KMS-11 (cell line): Measurements from ENCODE around the gene STX16.

ENCODE experiments used
- H2AFZ ChIP-seq: fragments of 200-600 bp; sonication (generic); 2 replicates; pipeline ENCODE4 v1.6.1; 2016; ENCODE audit warnings: antibody characterized with exemption, mixed run types, low read depth
- H3K27ac ChIP-seq: fragments of 200-600 bp; sonication (generic); 2 replicates; pipeline ENCODE4 v1.6.1; 2016; ENCODE audit warnings: mild to moderate bottlenecking, mixed run types
- H3K27me3 ChIP-seq: fragments of 200-600 bp; sonication (generic); 2 replicates; pipeline ENCODE4 v1.6.1; 2017; ENCODE audit warnings: mild to moderate bottlenecking, low read depth, mixed run types, moderate library complexity; ENCODE audit not compliant: insufficient read depth
- H3K36me3 ChIP-seq: fragments of 200-600 bp; sonication (generic); 2 replicates; pipeline ENCODE4 v1.6.1; 2017; ENCODE audit warnings: mild to moderate bottlenecking, mixed run types; ENCODE audit not compliant: insufficient read depth
- H3K4me1 ChIP-seq: fragments of 200-600 bp; sonication (generic); 2 replicates; pipeline ENCODE4 v1.6.1; 2016; ENCODE audit warnings: mild to moderate bottlenecking, low read depth, mixed run types; ENCODE audit not compliant: poor library complexity, severe bottlenecking
- H3K4me2 ChIP-seq: fragments of 200-600 bp; sonication (generic); 2 replicates; pipeline ENCODE4 v1.7.0; 2016; ENCODE audit warnings: mild to moderate bottlenecking, mixed run types
- H3K4me3 ChIP-seq: fragments of 200-600 bp; sonication (generic); IDR thresholded peaks from 2 replicates; pipeline ENCODE4 v1.6.1; 2017; ENCODE audit warnings: low read depth, low read length, mixed read lengths; ENCODE audit not compliant: insufficient read depth
- H3K79me2 ChIP-seq: fragments of 200-600 bp; sonication (generic); 2 replicates; pipeline ENCODE4 v1.6.1; 2016; ENCODE audit warnings: low read depth, mixed run types; ENCODE audit not compliant: insufficient read depth
- H3K9ac ChIP-seq: fragments of 200-600 bp; sonication (generic); 2 replicates; pipeline ENCODE4 v1.6.1; 2016; ENCODE audit warnings: mild to moderate bottlenecking, mixed run types
- H4K20me1 ChIP-seq: fragments of 200-600 bp; sonication (generic); 2 replicates; pipeline ENCODE4 v1.6.1; 2016; ENCODE audit warnings: mild to moderate bottlenecking, mixed run types; ENCODE audit not compliant: insufficient read depth
- CTCF ChIP-seq: fragments of 200-600 bp; sonication (generic); conservative IDR thresholded peaks from 2 replicates; pipeline ENCODE4 v1.6.1; 2017; ENCODE audit warnings: low read depth, mild to moderate bottlenecking, antibody characterized with exemption, low read length, moderate library complexity, mixed read lengths

STX16 gene

GRCh38 chr20:58610071-58610800, 40.8 kb upstream of the STX16 start:
- Histone ChIP-seq H3K79me2 (no peaks in the 10 kb centered on the region), H3K36me3 (no peaks in the 10 kb centered on the region), H3K9ac (no peak overlapping the region), H2AFZ (no peak overlapping the region), H3K4me3 (no peak overlapping the region), H4K20me1 (no peaks in the 10 kb centered on the region), H3K27ac (no peak overlapping the region), H3K4me2 (no peak overlapping the region), H3K4me1 (no peaks in the 10 kb centered on the region), H3K27me3 (peaks cover 90% of the 10 kb centered on the region)
- no peak for TF ChIP-seq CTCF

GRCh38 chr20:58610811-58611210, 40.3 kb upstream of the STX16 start:
- H3K27me3 ChIP-seq: peaks cover 90% of the 10 kb centered on the region
- no peak for TF ChIP-seq CTCF
- no peak overlapping the region for H3K4me2 ChIP-seq
- H3K27ac ChIP-seq: no peak overlapping the region
- H3K4me3 ChIP-seq: no peak overlapping the region
- no peaks in the 10 kb centered on the region for H3K36me3 ChIP-seq
- H2AFZ ChIP-seq: no peak overlapping the region
- H3K9ac ChIP-seq: no peak overlapping the region
- H3K79me2 ChIP-seq: no peaks in the 10 kb centered on the region
- H3K4me1 ChIP-seq: no peaks in the 10 kb centered on the region
- no peaks in the 10 kb centered on the region for H4K20me1 ChIP-seq

- H3K79me2 ChIP-seq: no peaks in the 10 kb centered on the region
- H2AFZ ChIP-seq: no peak overlapping the region
- H3K27ac ChIP-seq: no peak overlapping the region
- no peaks in the 10 kb centered on the region for H3K4me1 ChIP-seq
- H3K36me3 ChIP-seq: no peaks in the 10 kb centered on the region
- H3K27me3 ChIP-seq: peaks cover 91% of the 10 kb centered on the region
- no peak overlapping the region for H3K9ac ChIP-seq
- no peaks in the 10 kb centered on the region for H4K20me1 ChIP-seq
- no peak overlapping the region for H3K4me2 ChIP-seq
- H3K4me3 ChIP-seq: no peak overlapping the region
- no peak for TF ChIP-seq CTCF
Observed at GRCh38 chr20:58611236-58612030, 39.6 kb upstream of the STX16 start.

GRCh38 chr20:58612121-58612691, 38.9 kb upstream of the STX16 start:
- H3K4me1 ChIP-seq: no peaks in the 10 kb centered on the region
- H3K4me3 ChIP-seq: no peak overlapping the region
- H4K20me1 ChIP-seq: no peaks in the 10 kb centered on the region
- H2AFZ ChIP-seq: no peak overlapping the region
- peaks cover 92% of the 10 kb centered on the region for H3K27me3 ChIP-seq
- TF ChIP-seq CTCF: no peak
- no peak overlapping the region for H3K4me2 ChIP-seq
- no peak overlapping the region for H3K9ac ChIP-seq
- H3K27ac ChIP-seq: no peak overlapping the region
- H3K79me2 ChIP-seq: no peaks in the 10 kb centered on the region
- no peaks in the 10 kb centered on the region for H3K36me3 ChIP-seq
